HL-60 (cell line): ENCODE measurements around the gene PAQR8.

Experiments
- DNase-seq, 2 experiments: peaks; one replicate each; pipeline ENCODE4 v3.0.0-alpha.2; 2010 to 2020; ENCODE audit warnings: low read depth in 1 of 2, low spot score in 1 of 2
- H3K27ac ChIP-seq: fragments of 250-450 bp; sonication (Bioruptor Pico); replicated peaks from 2 replicates; pipeline ENCODE4 v1.5.1; 2020; ENCODE audit warnings: mild to moderate bottlenecking, moderate library complexity
- H3K27me3 ChIP-seq: fragments of 250-450 bp; sonication (Bioruptor Pico); 2 replicates; pipeline ENCODE4 v1.5.1; 2021; ENCODE audit warnings: mild to moderate bottlenecking, moderate library complexity; ENCODE audit not compliant: insufficient read depth, poor library complexity, severe bottlenecking
- H3K4me3 ChIP-seq: replicated peaks from 2 replicates; pipeline ENCODE4 v1.5.1; 2011; ENCODE audit warnings: mild to moderate bottlenecking, control low read depth, low read length; ENCODE audit not compliant: insufficient read depth
- GABPA ChIP-seq: IDR thresholded peaks from 2 replicates; pipeline ENCODE4 v1.6.1; 2012; ENCODE audit warnings: low read depth
- POLR2AphosphoS5 ChIP-seq: IDR thresholded peaks from 2 replicates; pipeline ENCODE4 v1.6.1; 2012; ENCODE audit warnings: low read depth
- SPI1 ChIP-seq: IDR thresholded peaks from 2 replicates; pipeline ENCODE4 v1.6.1; 2012; ENCODE audit warnings: low read depth, mild to moderate bottlenecking, borderline replicate concordance
- TF ChIP-seq, protein P1 (sequence below): IDR thresholded peaks from 2 replicates; pipeline ENCODE4 v1.6.1; 2012; ENCODE audit warnings: low read depth; ENCODE audit not compliant: insufficient replicate concordance
- TF ChIP-seq, protein P2 (sequence below): IDR thresholded peaks from one replicate; pipeline ENCODE4 v1.5.1; 2011; ENCODE audit warnings: low read length, control low read depth, inconsistent platforms; ENCODE audit not compliant: insufficient read depth

Gene PAQR8

DNA sequence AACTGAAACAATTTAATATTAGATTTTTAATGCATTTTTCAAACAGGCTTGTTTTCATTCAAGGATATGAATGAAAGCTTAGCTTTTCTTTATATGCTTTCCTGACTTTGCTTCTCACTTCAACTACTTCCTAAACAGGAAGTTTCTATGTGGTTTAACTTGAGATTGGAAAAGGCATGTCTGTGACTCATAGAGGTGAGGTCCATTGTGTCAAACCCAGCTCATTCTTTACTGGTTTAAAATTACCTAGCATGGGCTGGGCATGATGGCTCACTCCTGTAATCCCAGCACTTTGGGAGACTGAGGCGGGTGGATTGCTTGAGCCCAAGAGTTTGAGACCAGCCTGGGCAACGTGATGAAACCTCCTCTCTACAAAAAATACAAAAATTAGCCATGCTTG lies 92.6 kb downstream of the PAQR8 start:
- DNase-seq: no peak
- no peaks in the 10 kb centered on the region for H3K27me3 ChIP-seq
- TF ChIP-seq, protein P1, sequence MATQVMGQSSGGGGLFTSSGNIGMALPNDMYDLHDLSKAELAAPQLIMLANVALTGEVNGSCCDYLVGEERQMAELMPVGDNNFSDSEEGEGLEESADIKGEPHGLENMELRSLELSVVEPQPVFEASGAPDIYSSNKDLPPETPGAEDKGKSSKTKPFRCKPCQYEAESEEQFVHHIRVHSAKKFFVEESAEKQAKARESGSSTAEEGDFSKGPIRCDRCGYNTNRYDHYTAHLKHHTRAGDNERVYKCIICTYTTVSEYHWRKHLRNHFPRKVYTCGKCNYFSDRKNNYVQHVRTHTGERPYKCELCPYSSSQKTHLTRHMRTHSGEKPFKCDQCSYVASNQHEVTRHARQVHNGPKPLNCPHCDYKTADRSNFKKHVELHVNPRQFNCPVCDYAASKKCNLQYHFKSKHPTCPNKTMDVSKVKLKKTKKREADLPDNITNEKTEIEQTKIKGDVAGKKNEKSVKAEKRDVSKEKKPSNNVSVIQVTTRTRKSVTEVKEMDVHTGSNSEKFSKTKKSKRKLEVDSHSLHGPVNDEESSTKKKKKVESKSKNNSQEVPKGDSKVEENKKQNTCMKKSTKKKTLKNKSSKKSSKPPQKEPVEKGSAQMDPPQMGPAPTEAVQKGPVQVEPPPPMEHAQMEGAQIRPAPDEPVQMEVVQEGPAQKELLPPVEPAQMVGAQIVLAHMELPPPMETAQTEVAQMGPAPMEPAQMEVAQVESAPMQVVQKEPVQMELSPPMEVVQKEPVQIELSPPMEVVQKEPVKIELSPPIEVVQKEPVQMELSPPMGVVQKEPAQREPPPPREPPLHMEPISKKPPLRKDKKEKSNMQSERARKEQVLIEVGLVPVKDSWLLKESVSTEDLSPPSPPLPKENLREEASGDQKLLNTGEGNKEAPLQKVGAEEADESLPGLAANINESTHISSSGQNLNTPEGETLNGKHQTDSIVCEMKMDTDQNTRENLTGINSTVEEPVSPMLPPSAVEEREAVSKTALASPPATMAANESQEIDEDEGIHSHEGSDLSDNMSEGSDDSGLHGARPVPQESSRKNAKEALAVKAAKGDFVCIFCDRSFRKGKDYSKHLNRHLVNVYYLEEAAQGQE: no peak
- TF ChIP-seq SPI1 (no peak), POLR2AphosphoS5 (no peak), GABPA (no peak)
- TF ChIP-seq, protein P2, sequence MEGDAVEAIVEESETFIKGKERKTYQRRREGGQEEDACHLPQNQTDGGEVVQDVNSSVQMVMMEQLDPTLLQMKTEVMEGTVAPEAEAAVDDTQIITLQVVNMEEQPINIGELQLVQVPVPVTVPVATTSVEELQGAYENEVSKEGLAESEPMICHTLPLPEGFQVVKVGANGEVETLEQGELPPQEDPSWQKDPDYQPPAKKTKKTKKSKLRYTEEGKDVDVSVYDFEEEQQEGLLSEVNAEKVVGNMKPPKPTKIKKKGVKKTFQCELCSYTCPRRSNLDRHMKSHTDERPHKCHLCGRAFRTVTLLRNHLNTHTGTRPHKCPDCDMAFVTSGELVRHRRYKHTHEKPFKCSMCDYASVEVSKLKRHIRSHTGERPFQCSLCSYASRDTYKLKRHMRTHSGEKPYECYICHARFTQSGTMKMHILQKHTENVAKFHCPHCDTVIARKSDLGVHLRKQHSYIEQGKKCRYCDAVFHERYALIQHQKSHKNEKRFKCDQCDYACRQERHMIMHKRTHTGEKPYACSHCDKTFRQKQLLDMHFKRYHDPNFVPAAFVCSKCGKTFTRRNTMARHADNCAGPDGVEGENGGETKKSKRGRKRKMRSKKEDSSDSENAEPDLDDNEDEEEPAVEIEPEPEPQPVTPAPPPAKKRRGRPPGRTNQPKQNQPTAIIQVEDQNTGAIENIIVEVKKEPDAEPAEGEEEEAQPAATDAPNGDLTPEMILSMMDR: no peak
- no peak overlapping the region for H3K27ac ChIP-seq
- H3K4me3 ChIP-seq: no peak overlapping the region

DNA sequence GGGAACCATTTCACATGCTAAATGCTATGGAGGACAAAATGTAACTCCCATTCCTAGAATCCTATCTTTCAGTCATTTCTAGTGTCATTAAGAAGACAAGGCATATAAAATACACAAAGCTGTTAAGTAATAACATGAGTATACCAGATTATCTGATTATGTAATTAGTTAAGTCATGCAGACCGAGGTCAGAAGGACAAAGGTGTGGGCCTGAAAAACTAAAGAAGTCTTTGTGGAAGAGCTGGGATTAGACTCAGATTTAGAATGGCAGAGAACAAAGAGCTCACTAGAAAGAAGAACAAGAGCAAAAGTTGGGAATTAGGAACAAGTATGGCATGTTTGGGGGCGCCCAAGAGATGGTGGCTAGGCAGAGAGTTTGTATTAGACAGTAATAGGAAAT lies 95.1 kb downstream of the PAQR8 start:
- H3K27me3 ChIP-seq: no peaks in the 10 kb centered on the region
- TF ChIP-seq, protein P1: no peak
- TF ChIP-seq SPI1: no peak
- no peak for TF ChIP-seq POLR2AphosphoS5
- TF ChIP-seq GABPA: no peak
- TF ChIP-seq, protein P2: no peak
- no peak overlapping the region for H3K27ac ChIP-seq
- no peak for DNase-seq
- no peak overlapping the region for H3K4me3 ChIP-seq
